Caki2 (cell line): Measurements from ENCODE around the gene GPC1. TPM values are rescaled to one million over a fixed set of nuclear protein-coding genes. Genes with fewer than 3 reads are reported as not detected.

Experiments used
- DNase-seq: peaks from one replicate; pipeline ENCODE4 v3.0.0-alpha.2; 2015; ENCODE audit warnings: low read depth
- in situ Hi-C: cut with HindIII; loops from 2 replicates; pipeline ENCODE4 v1.10.0; 2016; ENCODE audit warnings: low sequenced_read_pairs, low pct_unique_long_range_greater_than_20kb, mixed read lengths
- total RNA-seq: library from RNA; depleted of rRNA; stranded (reverse); fragments of >200 nt; shearing (Covaris generic); gene quantifications from 2 replicates; pipeline ENCODE4 v1.2.3, GENCODE V29; 2014; ENCODE audit warnings: low replicate concordance

The GPC1 gene
- total RNA-seq, 1 experiment from 2014 or later: 134 TPM

GRCh38 chr2:240407090-240407489, 28.4 kb upstream of the GPC1 start:
- DNase-seq: no peak

GRCh38 chr2:240410004-240410403, 25.5 kb upstream of the GPC1 start:
- in situ Hi-C loops: no loop called here
- no peak for DNase-seq

More at GRCh38 chr2:240407090-240407489, 28.4 kb upstream of the GPC1 start:
- in situ Hi-C loops: no loop called here

- in situ Hi-C loops: no loop called here
Measured at GRCh38 chr2:240410808-240411207, 24.7 kb upstream of the GPC1 start.

GRCh38 chr2:240411261-240412160, 24.0 kb upstream of the GPC1 start:
- in situ Hi-C loops: no loop called here
- DNase-seq: no peak

More at GRCh38 chr2:240410808-240411207, 24.7 kb upstream of the GPC1 start:
- no peak for DNase-seq

GRCh38 chr2:240412211-240412861, 23.1 kb upstream of the GPC1 start:
- in situ Hi-C loops: no loop called here
- no peak for DNase-seq

- in situ Hi-C loops: no loop called here
- no peak for DNase-seq
Measured at GRCh38 chr2:240412975-240413812, 22.3 kb upstream of the GPC1 start.

- DNase-seq: no peak
- in situ Hi-C loops: no loop called here
Measured at GRCh38 chr2:240413813-240414429, 21.5 kb upstream of the GPC1 start.

GRCh38 chr2:240416821-240417220, 18.6 kb upstream of the GPC1 start:
- DNase-seq: no peak
- in situ Hi-C loops: no loop called here

- DNase-seq: no peak
- in situ Hi-C loops: no loop called here
Measured at GRCh38 chr2:240418311-240418710, 17.2 kb upstream of the GPC1 start.

- in situ Hi-C loops: no loop called here
- no peak for DNase-seq
Measured at GRCh38 chr2:240419271-240419670, 16.2 kb upstream of the GPC1 start.

GRCh38 chr2:240419723-240420122, 15.7 kb upstream of the GPC1 start:
- in situ Hi-C loops: no loop called here
- no peak for DNase-seq

GRCh38 chr2:240420206-240421104, 15.0 kb upstream of the GPC1 start:
- in situ Hi-C loops: no loop called here
- no peak for DNase-seq

- no peak for DNase-seq
- in situ Hi-C loops: no loop called here
Measured at GRCh38 chr2:240421381-240421780, 14.1 kb upstream of the GPC1 start.

GRCh38 chr2:240422658-240423329, 12.7 kb upstream of the GPC1 start:
- no peak for DNase-seq
- in situ Hi-C loops: no loop called here

GRCh38 chr2:240423788-240424191, 11.7 kb upstream of the GPC1 start:
- in situ Hi-C loops: no loop called here
- DNase-seq: no peak

- no peak for DNase-seq
- in situ Hi-C loops: no loop called here
Measured at GRCh38 chr2:240424341-240425235, 10.9 kb upstream of the GPC1 start.
